ENCODE results near the gene TBR1. TPM values are rescaled to one million over a fixed set of nuclear protein-coding genes. Genes with fewer than 3 reads are reported as not detected.

TBR1 gene
- total and polyA plus RNA-seq, 4 donors: under 0.01 TPM; not detected in 3

- H3K27ac ChIP-seq (ENCODE audit: low read depth in 1 of 2, low read length in 2 of 2): no peak overlapping the region
- no peak overlapping the region for H3K9ac ChIP-seq (ENCODE audit: low read depth in 1 of 2, low read length in 2 of 2)
- DNase-seq (ENCODE audit: low spot score): no peak
- H3K4me3 ChIP-seq (ENCODE audit: low read depth in 1 of 3, low read length in 3 of 3): no peak overlapping the region
- H3K4me1 ChIP-seq (ENCODE audit: control insufficient read depth in 4 of 4, insufficient read depth in 4 of 4, low read length in 3 of 4): peaks cover 21 to 45% (median 29%) of the 10 kb centered on the region in 4 donors
- 12% methylated on average over 21 of the region's 21 CpGs for WGBS
- H3K36me3 ChIP-seq (ENCODE audit: control insufficient read depth in 4 of 4, insufficient read depth in 3 of 4, low read depth in 1 of 4, low read length in 3 of 4): no peaks in the 10 kb centered on the region
- TF ChIP-seq GABPA (IDR thresholded peaks at IDR 0.05 in 1 of 2, conservative IDR thresholded peaks at IDR 0.05 in 1 of 2) (no peak), FOXA1 (IDR thresholded peaks at IDR 0.05) (no peak), ATF3 (IDR thresholded peaks at IDR 0.05) (no peak), JUND (IDR thresholded peaks at IDR 0.05) (no peak), RXRA (IDR thresholded peaks at IDR 0.05) (no peak), HNF4G (IDR thresholded peaks at IDR 0.05) (no peak), TAF1 (conservative IDR thresholded peaks at IDR 0.05) (no peak), ZBTB33 (IDR thresholded peaks at IDR 0.05) (no peak), NR2F2 (IDR thresholded peaks at IDR 0.05) (no peak), EGR1 (IDR thresholded peaks at IDR 0.05; ENCODE audit: low read depth in 2 of 2) (no peak), SP1 (IDR thresholded peaks at IDR 0.05) (no peak), FOXA2 (IDR thresholded peaks at IDR 0.05) (no peak), YY1 (IDR thresholded peaks at IDR 0.05) (no peak), RAD21 (IDR thresholded peaks at IDR 0.05) (no peak), HNF4A (conservative IDR thresholded peaks at IDR 0.05) (no peak)
- TF ChIP-seq, protein P1, sequence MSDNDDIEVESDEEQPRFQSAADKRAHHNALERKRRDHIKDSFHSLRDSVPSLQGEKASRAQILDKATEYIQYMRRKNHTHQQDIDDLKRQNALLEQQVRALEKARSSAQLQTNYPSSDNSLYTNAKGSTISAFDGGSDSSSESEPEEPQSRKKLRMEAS (IDR thresholded peaks at IDR 0.05): no peak
- TF ChIP-seq, protein P2, sequence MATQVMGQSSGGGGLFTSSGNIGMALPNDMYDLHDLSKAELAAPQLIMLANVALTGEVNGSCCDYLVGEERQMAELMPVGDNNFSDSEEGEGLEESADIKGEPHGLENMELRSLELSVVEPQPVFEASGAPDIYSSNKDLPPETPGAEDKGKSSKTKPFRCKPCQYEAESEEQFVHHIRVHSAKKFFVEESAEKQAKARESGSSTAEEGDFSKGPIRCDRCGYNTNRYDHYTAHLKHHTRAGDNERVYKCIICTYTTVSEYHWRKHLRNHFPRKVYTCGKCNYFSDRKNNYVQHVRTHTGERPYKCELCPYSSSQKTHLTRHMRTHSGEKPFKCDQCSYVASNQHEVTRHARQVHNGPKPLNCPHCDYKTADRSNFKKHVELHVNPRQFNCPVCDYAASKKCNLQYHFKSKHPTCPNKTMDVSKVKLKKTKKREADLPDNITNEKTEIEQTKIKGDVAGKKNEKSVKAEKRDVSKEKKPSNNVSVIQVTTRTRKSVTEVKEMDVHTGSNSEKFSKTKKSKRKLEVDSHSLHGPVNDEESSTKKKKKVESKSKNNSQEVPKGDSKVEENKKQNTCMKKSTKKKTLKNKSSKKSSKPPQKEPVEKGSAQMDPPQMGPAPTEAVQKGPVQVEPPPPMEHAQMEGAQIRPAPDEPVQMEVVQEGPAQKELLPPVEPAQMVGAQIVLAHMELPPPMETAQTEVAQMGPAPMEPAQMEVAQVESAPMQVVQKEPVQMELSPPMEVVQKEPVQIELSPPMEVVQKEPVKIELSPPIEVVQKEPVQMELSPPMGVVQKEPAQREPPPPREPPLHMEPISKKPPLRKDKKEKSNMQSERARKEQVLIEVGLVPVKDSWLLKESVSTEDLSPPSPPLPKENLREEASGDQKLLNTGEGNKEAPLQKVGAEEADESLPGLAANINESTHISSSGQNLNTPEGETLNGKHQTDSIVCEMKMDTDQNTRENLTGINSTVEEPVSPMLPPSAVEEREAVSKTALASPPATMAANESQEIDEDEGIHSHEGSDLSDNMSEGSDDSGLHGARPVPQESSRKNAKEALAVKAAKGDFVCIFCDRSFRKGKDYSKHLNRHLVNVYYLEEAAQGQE (IDR thresholded peaks at IDR 0.05): no peak
- H3K9me3 ChIP-seq (ENCODE audit: control insufficient read depth in 4 of 4, low read length in 3 of 4): no peaks in the 10 kb centered on the region
- peaks cover 0 to 24% (median 16%) of the 10 kb centered on the region in 4 donors for H3K27me3 ChIP-seq (ENCODE audit: control insufficient read depth in 4 of 4, insufficient read depth in 4 of 4, low read length in 3 of 4)
Observed at GRCh38 chr2:161417438-161418274, 1.6 kb downstream of the TBR1 start.

DNA sequence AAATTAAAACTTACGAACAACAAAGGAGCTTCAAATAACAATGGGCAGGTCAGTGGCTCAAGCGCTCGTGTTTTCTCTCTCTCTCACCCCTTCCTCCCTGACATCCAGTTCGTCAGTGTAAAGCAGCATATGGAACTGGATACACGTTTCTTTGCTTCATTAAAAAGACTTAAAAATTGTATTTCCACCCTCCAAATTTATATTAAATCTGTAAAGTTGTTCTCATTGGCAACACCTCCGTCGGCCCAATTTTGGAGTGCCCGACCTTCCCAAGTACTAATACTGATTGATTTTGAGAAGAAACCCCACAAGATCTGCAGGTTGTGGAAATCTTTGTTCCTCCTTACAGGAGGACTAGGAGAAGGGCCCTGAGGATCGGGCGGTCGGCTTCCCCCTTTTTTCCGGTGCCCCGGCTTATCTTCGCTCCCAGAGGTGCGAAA lies 2.2 kb downstream of the TBR1 start:
- DNase-seq (ENCODE audit: low spot score): no peak
- H3K4me1 ChIP-seq (ENCODE audit: control insufficient read depth in 4 of 4, insufficient read depth in 4 of 4, low read length in 3 of 4): peaks cover 23 to 46% (median 29%) of the 10 kb centered on the region in 4 donors
- H3K27ac ChIP-seq (ENCODE audit: low read depth in 1 of 2, low read length in 2 of 2): no peak overlapping the region
- peaks cover 0 to 28% (median 19%) of the 10 kb centered on the region in 4 donors for H3K27me3 ChIP-seq (ENCODE audit: control insufficient read depth in 4 of 4, insufficient read depth in 4 of 4, low read length in 3 of 4)
- 5% methylated on average over 15 of the region's 15 CpGs for WGBS
- no peaks in the 10 kb centered on the region for H3K36me3 ChIP-seq (ENCODE audit: control insufficient read depth in 4 of 4, insufficient read depth in 3 of 4, low read depth in 1 of 4, low read length in 3 of 4)
- no peaks in the 10 kb centered on the region for H3K9me3 ChIP-seq (ENCODE audit: control insufficient read depth in 4 of 4, low read length in 3 of 4)
- TF ChIP-seq, protein P1 (IDR thresholded peaks at IDR 0.05): no peak
- TF ChIP-seq RXRA (IDR thresholded peaks at IDR 0.05) (no peak), NR2F2 (IDR thresholded peaks at IDR 0.05) (no peak), JUND (IDR thresholded peaks at IDR 0.05) (no peak)
- H3K4me3 ChIP-seq (ENCODE audit: low read depth in 1 of 3, low read length in 3 of 3): peak overlapping the region in 1 of 3 donors; percentile 5
- no peak overlapping the region for H3K9ac ChIP-seq (ENCODE audit: low read depth in 1 of 2, low read length in 2 of 2)

All from liver (tissue), 9 donors.